HG02678 (cell line): ENCODE data around the gene GH1.
"Not testable (repeated sequence)": the region's sequence is repeated elsewhere in the genome, so short reads cannot be mapped to it uniquely, and the experiment has no call there.

Experiments
- ATAC-seq: cut with Tn5 transposase; IDR thresholded peaks from one replicate; pipeline ENCODE4 v1.9.1; 2021; ENCODE audit warnings: mild to moderate bottlenecking, moderate library complexity; ENCODE audit not compliant: unreplicated experiment

The GH1 gene

GRCh38 chr17:63869491-63870291 is 48.9 kb downstream of the GH1 start:
- not testable (repeated sequence) for ATAC-seq
